GM18507 (cell line): ENCODE measurements around the gene CAPN13.

Source experiments
- DNase-seq: peaks from one replicate; pipeline ENCODE4 v3.0.0; 2011; ENCODE audit warnings: low read depth; ENCODE audit not compliant: insufficient read length; ENCODE audit errors: extremely low spot score
- FAIRE-seq: peaks from 2 replicates; lab custom pipeline; 2011; peaks lifted over from hg19 to GRCh38; lab: Jason Lieb, UNC

Gene CAPN13

GRCh38 chr2:30736461-30737325 is 70.6 kb downstream of the CAPN13 start:
- no peak for DNase-seq
- FAIRE-seq = no peak

- no peak for FAIRE-seq
- DNase-seq = no peak
These were observed 73.2 kb downstream of the CAPN13 start for GRCh38 chr2:30733876-30734520.

DNA sequence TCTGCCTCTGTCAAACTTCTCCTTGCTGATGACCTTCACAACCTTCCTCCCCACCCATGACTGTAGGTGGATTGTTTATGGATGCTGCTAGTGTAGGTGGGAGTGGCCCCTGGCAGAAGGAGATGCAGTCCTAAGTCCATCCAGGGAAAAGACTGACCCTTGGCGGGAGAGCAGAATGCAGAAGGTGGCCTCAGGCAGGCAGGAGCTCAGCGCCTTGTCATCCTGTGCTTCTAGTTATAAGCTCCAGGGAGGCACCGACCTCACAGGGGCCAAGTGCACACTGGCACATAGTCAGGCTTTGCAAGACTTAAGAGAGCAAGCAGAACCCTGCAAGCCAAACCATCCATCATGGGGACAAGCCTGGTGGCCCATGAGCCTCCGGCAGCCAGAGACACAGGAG is 74.4 kb downstream of the CAPN13 start:
- no peak for DNase-seq
- FAIRE-seq = no peak

DNA sequence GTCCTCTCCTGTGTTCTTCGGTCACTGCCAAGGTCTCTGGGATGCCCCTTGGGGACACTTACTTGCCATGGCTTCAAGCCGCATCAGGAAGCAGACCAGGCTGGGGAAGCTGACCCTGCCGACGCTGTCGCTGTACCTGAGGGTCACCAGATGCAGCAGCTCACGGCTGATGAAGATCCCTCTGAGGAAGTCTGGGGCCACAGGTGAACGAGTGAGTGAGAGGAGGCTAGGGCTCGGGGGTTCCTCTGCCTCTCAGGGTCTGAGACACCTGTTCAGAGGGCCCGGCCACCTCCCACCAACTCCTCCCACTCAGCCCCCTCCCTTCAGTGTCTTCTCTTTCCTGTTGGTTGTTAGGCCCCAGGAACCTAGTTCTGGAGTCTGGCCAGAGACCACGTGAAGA is 74.9 kb downstream of the CAPN13 start:
- FAIRE-seq = no peak
- no peak for DNase-seq

DNA sequence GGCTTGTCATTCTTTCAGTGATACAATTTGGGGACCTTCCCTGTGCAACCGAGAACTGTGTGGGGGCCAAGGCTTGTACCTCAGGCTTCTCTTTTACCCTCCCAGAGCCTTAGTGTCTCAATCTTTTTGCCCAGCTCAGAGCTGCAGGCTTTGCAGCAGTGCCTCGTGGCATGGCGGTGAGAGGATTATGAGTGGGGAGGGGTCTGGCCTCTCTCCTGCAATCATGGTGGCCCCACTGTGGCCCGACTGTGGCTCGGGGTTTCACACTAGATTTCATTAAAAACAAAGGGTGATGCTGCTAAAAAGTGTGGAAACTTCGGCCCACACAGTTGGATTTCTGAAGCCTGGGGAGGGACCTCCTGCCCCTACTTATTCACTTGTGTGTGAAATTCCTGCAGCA is 75.5 kb downstream of the CAPN13 start:
- no peak for FAIRE-seq
- DNase-seq = no peak

DNA sequence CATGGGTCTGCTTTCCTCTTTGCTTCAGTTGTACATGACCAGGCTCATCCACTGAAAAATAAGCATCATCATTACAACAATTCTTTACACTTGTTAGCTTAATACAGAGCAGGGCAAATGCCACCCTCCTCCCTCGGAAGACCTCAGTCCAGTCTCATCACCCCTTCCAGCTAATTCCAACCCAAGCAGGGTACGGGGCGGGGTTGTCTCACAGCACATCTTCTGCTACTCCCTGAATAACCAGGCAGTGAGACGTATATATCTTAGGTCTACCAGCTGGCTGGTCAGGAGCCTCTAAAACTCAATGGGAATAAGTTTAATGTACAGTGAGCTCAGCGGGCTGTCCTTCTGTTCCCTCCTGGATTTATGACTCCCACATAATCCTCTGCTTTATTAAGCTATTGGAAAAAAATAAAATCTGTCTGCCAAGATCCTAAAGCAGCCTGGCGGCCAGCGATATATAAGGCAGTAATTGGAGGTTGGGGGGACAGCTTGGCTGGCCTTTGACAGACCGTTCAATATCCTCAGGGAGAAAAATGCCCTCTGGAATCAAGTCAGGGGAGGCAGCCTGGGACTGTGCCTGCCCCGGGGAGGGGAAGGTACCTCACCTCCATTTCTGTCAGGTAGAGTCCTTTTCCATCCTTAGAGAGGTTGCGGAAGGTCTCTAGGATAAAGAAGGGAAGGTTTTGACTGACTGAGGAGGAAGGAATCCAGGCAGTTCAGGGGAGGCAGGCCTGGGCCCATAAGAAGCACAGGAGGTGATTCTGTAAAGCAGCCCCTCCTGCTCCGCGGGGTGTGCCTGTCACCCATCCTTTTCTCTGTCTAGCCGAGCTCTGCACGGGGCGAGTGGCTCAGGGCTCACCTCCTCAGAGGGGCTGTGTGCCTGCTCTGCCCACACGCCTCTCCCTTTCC is 76.3 kb downstream of the CAPN13 start:
- FAIRE-seq (no peak), DNase-seq (no peak)

- no peak for FAIRE-seq
- no peak for DNase-seq
These were observed 78.2 kb downstream of the CAPN13 start for GRCh38 chr2:30729031-30729430.

GRCh38 chr2:30722936-30723725 is 84.1 kb downstream of the CAPN13 start:
- no peak for DNase-seq

DNA sequence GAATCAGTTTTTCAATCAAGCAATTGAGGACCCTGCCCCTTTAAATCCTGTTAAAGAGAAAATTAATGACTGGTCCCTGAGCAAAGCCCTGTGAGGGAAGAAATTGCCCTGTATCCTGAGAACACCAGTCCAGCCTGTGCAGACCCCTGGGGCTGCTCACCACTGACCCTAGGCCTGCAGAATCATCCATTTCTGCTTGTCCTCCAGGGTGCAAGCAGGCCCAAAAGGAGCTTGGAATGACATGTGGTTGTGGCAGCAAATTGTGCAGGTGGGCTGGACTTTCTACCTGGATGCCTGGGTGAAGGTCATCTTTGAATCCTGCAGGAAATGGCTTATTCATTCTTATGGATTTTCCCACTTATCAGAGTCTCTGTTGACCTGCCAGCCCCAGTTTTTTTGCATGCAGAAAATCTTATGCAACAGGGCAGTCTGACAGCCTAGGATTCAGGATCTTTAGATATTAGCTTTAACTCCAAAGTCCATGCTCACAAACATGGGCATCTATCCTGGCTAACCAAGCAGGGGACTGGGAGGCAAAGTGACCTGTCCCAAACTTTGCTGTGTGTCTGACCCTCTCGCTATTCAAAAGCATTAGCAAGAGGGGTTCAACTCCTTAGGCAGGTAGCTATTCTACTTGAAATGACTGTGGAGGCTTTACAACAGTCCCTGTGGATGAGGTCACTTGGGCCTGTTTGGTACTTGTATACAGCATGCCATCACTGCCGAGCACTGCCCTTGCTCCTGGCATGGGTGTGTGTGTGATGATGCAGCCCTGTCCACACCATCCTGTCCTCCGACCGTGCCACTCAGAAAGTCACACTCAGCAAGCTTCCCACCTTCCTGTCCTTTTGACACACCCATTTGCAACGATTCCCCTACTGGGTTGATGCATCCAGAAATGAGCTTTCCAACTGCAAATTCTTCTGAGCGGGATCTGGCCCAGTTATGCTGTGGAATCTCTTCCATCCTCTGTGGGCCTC is 85.3 kb downstream of the CAPN13 start:
- FAIRE-seq (no peak), DNase-seq (no peak)

More at GRCh38 chr2:30722936-30723725, 84.1 kb downstream of the CAPN13 start:
- FAIRE-seq = no peak

- FAIRE-seq (no peak), DNase-seq (no peak)
These were observed 86.0 kb downstream of the CAPN13 start for GRCh38 chr2:30721241-30721640.

DNA sequence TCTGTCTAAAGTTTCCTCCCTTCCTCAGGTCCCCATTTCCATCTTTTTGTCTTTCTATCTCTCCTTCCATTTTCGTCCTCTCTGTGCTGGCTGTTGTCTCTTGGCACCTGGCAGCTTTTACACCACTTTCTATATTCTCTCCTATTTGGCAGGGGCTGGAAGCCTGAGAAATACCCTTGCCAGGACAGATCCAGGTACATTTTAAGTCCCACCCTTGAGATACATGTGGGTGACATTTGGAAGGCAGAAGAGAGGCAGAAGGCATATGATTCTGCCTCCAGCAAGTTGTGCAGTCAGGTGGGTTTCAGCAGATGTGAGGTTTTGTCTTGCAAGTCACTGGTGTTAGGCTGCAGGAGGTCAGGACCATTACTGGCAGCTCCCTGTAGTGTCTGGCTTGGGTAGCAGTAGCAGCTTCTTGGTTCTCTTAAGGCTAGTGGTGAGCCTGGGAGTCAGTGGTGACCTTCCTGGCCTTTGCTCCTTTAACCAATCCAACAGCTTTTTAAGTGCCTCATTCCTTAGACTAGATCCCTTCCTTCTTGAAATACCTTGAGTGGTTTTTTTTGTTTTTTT is 90.1 kb downstream of the CAPN13 start:
- DNase-seq (no peak), FAIRE-seq (no peak)

- DNase-seq = no peak
- no peak for FAIRE-seq
These were observed 90.9 kb downstream of the CAPN13 start for GRCh38 chr2:30716123-30716900.

GRCh38 chr2:30714811-30715709 is 92.2 kb downstream of the CAPN13 start:
- DNase-seq = no peak

DNA sequence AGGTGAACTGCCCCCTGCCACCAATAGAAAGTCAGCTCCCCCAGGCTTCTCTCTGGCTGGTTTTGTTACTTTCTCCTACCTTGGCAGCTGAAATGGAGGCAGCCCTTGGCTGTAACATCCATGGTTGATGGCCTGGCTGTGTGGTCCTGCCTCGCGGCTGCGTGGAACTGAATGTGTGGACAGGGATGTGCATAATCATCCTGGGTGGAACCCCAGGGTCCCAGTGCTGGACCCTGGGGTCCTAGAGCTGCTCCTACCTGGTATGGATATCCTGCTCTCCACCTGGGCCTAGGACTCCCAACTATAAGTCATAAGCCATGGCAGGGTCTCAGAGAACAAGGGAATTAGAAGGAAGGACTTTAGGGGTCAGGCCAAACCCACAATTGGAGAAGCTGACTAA is 93.5 kb downstream of the CAPN13 start:
- FAIRE-seq = no peak
- no peak for DNase-seq

More at GRCh38 chr2:30714811-30715709, 92.2 kb downstream of the CAPN13 start:
- no peak for FAIRE-seq

DNA sequence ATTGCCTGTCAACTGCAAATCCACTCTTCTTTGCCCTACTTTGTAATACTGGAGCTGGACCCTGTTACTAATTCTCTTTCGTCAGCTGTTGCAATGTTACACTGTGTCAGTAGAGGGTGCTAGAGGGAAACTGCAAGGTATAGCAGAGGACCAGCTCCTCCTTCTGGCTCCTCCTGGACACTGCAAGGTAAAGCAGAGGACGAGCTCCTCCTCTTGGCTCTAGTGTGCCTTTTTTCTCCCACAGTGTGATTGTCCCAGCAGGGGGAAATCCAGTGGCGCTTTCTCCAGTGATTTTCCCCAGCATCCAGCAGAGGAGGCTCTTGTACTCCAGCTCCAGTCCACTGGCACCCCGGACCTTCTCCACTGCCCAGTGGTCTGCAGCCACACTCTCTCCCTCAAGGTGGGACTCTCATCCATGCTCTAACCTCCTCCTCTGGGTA is 95.6 kb downstream of the CAPN13 start:
- DNase-seq (peak; percentile 68), FAIRE-seq (peak; percentile 98)

- DNase-seq (no peak), FAIRE-seq (no peak)
These were observed 96.8 kb downstream of the CAPN13 start for GRCh38 chr2:30710461-30710860.
